Myocyte (in vitro differentiated cells): Measurements from ENCODE around the gene RMC1. TPM values are rescaled to one million over a fixed set of nuclear protein-coding genes. Genes with fewer than 3 reads are reported as not detected.

Source experiments
- DNase-seq: peaks from one replicate; pipeline ENCODE4 v3.0.0-alpha.2; 2012; ENCODE audit warnings: low read depth
- total RNA-seq: library from RNA; depleted of rRNA; stranded (reverse); fragments of >200 nt; gene quantifications from 2 replicates; pipeline ENCODE4 v1.2.3, GENCODE V29; 2014

RMC1 gene
- total RNA-seq, 1 donor from 2014 or later = 24.0 TPM

DNA sequence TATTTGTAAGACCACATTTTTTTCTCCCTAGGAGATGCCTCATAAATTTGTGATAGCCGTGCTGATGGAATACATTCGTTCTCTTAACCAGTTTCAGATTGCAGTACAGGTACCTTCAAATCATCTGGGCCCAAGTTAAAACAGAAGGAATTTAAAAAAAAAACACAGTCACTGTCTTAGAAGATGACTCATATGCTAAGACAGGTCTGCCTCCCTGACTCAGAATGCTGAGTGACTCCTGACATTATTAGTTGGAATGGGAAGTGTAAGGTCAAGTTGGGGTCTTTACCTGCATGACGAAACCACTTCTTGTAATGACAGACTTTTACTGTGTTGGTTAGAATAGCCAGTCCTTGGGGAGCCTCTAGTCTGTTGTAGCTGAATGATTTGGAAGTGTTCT lies 26.3 kb downstream of the RMC1 start:
- no peak for DNase-seq

DNA sequence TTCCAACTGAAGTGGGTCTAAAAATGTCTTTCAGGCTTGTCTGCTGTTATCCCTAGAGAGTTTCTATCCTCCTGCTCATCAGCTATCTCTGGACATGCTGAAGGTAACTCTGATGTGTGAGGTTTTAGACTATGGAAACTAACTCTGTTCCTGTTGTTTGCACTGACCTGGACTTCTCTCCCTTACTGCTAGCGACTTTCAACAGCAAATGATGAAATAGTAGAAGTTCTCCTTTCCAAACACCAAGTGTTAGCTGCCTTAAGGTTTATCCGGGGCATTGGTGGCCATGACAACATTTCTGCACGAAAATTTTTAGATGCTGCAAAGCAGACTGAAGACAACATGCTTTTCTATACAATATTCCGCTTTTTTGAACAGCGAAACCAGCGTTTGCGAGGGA lies 26.9 kb downstream of the RMC1 start:
- DNase-seq = no peak

DNA sequence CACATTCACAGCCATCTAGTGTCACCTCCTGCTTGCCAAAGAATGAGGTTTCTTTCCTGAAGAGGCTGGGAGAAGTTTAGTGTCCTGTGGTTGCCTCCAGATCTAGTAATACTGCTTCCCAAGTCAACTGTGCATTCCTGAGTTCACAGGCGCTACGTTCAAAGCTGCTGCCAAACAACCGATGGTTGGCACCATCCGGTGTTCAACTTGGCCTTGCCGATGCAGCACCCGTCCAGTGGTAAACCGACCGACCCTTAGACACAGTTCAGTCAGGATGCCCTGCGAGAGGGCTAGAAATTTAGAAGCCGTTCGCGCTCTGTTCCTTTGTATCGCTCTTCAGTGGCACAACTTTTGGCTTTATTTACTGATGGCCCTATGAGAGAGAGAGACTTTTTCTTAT lies 28.6 kb downstream of the RMC1 start:
- no peak for DNase-seq

DNA sequence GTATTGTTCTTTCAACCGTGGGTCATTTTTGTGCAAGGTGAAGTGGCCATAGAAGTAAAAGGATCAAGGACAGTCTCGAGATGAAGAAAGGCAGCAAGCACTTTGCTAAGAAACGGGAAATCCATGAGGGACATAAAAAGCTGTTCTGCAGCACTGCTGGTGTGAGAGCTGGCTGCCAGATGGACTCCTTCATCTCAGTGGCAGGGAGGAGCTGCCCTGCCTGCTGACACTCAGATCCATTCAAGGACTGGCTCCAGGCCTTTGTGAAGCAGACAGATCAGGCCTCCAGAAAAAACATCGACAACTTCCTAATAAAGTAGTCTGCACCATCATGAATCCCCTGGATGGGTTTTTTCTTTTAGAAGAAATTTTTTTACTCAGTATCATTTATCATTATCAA lies 29.5 kb downstream of the RMC1 start:
- no peak for DNase-seq

DNA sequence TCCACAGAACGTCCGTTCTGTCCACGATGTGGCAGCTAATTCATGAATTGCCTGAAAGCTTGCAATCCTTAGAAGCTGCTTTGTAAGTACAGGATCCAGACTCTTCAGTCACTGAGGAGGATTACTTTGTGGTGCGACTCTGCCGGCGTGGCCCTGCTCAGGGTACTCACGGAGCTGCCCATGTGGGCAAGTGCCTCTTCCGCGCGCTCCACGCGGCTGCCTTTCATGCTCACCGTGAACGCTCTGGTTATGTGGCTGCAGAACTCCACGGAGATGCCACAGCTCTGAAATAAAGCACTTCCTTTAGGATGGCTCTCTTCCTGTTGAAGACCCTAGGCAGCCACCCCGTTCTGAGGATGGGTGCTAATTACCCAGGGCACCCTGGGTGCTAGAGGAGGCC lies 31.0 kb downstream of the RMC1 start:
- DNase-seq = no peak

DNA sequence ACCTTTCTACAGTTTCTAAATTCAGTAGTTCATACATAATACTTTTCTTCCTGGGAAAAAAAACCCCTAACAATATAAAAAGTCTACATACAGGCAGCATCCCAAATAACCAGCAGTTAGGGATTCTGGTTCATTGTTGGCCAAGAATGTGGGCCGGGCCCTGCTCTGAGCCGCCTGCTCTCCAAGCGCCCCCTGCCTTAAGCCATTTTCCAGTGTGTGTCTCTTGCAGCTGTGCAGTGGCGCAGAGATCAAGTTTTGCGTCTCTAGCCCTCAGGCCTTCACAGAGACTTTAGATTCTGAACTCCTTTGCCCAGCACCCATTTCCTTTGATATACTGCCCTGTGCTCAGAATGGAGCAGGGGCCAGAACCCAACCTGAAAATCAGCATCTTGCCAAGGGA lies 32.9 kb downstream of the RMC1 start:
- no peak for DNase-seq

DNA sequence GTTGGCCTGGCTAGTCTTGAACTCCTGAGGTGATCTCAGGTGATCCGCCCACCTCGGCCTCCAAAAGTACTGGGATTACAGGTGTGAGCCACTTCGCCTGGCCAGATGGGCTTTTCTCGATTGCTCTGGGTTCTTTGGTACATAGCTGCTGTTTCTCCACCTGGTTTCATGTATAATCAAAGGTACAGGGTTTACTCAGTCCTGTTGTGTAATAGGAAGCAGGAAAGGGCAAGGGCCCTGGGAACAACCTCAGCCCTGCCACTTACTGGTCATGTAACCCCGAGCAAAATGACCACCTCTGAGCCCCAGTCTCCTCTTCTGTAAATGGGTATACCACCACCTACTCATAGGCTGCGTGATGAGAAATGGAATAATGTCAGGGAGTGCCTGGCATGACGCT lies 34.0 kb downstream of the RMC1 start:
- no peak for DNase-seq

DNA sequence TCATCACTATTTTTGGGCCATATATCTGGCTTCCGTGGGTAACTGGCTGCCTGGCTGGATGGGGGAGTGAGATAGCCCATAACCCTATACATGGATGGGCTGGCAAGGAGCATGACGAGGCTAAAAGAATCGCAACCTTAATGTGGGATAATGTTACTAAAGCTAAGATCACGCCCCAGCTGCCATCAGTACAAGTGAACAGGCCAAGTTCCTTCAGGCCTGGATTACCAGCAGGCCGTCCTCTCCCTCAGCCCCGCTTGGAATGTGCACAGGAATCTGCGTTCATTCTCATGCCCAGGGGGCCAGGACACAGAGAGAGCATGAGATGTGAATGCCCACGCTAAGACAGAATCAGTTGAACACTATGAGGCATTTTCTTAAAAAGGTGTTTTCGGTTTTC lies 34.7 kb downstream of the RMC1 start:
- DNase-seq = no peak

DNA sequence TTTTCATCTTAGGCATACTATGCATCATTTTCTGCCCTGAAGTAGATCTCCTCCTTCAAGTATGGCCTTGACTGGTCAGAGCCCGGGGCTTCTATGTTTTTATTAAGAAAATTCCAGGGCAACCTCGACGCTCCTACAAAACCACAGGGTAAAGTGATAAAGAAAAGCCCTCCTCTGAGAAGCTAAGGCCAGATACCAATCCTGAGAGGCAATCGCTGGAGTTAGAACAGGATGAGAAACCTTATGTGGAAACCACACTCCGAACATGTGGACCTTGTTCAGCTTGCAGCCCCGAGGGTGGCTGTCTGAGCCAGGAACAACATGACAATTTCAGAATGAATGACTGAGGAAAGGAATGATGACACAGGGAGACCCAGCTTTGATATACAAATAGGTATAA lies 35.6 kb downstream of the RMC1 start:
- no peak for DNase-seq

DNA sequence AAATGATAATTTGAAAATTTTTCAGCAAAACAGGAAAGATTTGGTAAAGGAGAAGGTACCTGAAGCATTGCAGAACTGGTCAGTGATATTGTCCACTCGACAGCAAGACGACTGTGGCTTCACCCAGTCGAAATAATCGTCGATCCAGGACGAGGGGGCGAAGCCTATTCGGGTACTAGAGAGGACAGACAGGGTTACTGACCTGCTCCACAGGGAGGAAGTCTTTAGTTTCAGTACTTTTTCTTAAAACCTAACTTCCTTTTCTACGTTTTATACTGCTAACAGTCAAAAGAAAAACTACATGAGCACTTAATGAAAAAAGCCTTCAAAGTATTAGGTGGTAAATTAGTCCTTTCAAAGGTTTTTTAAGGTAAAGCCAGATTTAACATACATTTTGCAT lies 36.0 kb downstream of the RMC1 start:
- no peak for DNase-seq

DNA sequence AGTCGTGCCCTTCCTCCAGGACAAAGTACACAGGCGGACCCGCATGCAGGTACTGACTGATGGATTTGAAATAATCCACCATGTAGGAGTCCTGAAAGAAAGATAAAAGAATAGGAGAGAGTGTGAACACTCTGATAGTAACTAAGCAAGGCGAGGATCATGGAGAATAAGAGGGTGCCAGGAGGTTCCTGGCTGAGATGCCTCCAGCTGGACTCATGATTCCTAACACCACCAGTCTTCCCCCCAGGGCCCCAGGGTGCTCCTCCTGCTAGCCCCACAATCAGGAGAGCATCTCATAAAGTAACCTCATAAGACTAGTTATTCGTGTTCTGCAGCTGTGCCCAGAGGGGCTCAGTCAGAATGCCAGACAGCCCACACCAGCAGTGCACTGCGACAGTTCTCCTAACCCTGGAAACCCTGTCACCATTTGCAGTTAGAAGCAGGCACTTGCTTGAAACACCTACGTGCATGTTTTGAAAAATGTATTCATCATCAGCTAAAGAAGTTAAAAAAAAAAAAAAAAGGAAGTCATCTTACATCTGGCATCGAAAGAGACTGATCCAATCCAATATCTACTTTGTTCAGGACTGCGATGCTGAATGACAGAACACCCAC lies 36.7 kb downstream of the RMC1 start:
- DNase-seq = no peak

DNA sequence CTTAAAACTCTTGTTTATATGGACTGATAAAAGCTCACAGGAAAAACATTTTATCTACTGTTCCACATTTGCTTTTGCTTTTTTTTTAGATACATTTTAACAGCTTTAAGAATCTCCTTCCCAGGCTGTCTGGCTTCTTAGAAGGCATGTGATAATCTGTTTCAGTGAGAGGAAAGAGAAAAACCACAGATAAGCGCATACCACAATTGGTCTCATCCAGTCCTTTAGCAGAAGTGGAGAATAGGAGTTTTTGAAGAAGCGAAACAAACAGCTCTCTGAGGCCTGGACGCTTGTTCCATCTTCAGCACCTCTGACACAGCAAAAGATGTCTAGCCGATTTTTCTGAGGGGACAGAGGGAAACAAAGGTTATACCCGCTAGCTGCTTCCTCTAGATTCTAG lies 37.6 kb downstream of the RMC1 start:
- DNase-seq = no peak

DNA sequence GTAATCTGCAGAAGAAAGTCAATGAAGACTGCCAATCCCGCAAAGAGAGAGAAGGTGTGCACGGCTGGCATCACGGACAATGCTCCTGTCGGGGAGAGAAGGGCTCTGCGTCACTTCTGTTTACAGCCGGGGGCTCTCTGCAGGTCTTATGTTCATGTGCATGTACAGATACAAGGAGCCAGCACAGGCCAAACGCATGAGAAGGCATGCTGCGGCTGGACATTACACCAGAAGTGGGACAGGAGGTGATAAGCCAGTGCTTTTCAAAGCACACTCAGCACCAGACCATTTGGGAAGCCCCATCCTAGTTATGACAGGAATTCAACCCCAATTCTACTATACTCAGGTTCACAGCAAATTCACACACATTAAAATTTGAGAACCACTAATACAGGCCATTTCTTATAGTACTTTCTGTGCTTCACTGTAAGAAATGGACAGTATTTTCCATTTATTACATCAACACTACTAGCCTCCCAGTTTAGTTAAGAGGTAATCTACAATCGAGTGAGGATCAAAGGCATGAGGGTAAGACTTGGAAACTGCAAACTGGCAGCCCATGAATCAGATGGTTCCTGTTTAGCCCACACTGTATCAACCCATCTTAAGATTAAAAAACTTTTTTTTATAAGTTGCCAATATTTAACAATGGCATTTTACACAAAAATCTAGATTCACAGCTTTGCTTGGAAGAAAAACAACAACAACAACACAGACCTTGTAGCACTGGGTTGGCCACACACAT lies 38.2 kb downstream of the RMC1 start:
- no peak for DNase-seq

DNA sequence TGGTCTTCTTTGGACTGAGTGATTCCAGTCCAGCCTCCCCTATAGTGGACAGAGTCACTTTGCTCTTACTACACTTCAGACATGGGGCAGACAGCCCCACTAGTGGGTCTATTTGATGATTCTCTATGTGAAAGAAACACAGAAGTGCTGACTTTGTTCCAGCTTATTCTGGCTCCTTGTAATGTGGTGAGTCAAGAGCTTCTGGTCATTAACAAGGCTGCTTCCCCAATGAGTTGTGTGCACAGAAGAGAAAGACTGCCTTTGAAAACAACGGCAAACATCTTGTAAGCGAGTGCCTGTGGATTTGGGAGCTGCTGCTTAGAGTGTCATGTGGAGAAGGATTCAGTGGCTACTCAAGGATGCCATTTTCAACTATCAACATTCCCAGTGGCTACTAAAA lies 39.1 kb downstream of the RMC1 start:
- DNase-seq = no peak

DNA sequence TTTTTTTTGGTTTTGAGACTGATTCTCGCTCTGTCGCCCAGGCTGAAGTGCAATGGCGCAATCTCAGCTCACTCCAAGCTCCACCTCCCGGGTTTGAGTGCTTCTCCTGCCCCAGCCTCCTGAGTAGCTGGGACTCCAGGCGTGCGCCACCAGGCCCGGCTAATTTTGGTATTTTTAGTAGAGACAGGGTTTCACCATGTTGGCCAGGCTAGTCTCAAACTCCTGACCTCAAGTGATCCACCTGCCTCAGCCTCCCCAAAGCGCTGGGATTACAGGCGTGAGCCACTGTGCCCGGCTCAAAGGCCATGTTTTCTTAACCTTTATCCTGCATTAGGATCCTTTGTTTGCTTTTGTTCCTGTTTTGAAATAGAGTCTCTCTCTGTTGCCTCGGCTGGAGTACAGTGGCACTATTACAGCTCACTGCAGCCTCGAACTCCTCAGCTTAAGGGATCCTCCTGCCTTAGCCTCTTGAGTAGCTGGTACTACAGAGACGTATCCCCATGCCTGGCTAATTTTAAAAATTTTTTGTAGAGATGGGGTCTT lies 42.0 kb downstream of the RMC1 start:
- no peak for DNase-seq

DNA sequence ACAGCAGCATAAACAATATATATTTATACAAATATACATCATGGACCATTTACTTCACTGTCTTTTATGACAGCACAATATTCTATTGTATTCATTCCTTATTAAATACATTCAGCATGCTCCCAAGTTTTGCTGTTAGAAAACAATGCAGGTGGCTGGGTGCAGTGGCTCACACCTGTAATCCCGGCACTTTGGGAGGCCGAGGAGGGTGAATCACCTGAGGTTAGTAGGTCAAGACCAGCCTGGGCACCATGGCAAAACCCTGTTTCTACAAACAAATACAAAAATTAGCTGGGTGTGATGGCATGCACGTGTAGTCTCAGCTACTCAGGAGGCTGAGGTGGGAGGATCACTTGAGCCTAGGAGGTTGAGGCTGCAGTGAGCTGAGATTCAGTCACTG lies 44.0 kb downstream of the RMC1 start:
- DNase-seq = no peak

DNA sequence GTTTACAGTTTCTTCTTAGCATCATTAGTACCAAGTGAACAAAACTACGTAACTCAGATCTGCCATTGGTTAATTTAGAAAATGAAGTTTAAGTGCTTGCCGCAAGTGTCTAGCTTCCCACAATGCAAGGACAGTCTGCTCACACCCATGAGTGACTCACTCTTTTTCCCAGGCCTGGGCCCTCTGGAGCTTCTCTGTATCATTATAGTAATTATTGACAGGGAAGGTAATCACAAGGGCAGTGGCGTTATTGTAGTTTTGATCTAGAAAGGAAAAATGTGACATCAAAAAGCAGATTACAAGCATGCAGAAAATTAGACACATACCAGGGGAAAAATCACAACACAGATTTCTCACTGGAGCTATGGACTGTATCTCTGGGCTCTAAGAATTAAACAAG lies 44.5 kb downstream of the RMC1 start:
- no peak for DNase-seq

DNA sequence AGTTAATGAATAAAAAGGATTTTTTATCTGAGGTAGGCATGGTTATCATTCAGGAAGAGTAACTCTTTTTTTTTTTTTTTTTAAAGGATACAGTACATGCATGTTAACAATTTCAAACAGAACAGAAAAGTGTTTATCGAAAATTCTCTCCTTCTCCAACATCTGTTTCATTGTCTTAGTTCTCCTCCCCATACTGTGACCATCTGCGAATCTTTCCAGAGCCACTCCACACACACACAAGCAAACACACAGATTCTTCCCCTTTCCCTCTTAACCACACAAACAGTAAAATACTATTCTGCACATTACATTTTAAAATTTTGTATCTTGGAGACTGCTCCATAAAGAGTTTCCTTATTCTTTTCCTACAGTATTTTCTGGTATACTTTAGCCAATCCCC lies 45.0 kb downstream of the RMC1 start:
- no peak for DNase-seq

DNA sequence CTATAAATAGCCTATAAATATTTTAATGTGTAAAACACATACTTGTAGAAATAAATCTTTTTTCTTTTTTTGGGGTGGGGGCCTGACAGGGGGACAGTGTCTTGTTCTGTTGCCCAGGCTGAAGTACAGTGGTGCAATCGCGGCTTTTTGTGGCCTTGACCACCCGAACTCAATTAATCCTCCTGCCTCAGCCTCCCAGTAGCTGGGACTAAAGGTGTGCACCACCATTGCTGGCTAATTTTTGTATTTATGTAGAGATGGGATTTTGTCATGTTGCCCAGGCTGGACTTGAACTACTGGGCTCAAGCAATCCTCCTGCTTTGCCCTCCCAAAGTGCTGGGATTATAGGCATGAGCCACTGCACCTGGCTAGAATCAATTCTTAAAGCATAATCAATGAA lies 45.4 kb downstream of the RMC1 start:
- no peak for DNase-seq

DNA sequence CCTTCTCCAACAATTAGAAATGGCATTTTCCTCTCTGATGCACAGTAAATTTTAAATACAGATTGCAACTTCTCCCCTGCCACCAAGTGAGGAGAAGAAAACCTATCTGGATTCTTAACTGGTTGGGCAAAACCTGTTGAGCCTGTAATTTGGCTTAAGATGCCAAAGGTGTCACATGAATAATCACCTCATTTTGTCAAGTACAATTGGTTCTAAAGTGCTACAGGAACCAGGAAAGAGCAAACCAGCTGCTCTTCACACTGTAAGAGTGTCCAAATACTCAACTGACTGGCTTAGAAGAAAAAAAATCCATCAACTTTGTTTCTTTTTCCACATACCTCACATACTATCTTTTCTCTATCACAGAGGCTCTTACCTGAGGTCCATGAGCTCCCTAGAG lies 47.6 kb downstream of the RMC1 start:
- DNase-seq = no peak

DNA sequence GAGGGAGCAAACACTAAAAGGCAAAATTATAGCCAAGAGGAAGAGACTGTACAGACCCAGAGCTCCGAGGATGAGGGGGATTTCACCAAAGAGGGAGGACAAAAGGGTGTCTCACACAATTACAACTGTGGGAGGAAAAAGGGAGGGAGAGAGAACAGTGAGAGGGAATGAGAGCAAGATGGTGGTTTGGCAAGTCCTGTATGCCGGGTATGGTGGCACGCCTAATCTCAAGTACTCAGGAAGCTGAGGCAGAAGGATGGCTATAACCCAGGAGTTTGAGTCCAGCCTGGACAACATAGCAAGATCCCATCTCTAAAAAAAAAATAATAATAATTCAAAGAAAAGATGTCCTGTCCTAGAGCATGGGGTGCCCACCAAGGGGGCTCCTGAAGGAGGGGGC lies 48.7 kb downstream of the RMC1 start:
- no peak for DNase-seq

DNA sequence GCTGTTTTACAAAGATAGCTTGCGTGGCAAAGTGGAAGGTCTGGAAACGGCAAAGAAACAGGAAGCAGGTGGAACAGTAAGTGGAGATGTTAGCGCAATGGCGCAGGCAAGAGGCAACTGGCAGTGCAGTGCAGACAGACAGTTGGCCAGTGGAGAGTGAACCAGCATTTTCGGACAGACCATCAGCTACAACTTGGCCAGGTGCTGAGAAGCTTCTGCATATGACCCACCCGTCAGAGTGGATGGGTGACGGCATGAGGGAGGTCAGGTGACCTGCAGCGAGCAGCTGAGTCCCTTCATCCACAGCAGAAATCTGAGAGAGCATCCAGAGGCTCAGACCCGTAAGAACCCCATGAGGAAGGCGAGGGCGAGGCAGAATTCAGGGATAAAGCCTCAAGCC lies 49.2 kb downstream of the RMC1 start:
- DNase-seq = peak; percentile 36

DNA sequence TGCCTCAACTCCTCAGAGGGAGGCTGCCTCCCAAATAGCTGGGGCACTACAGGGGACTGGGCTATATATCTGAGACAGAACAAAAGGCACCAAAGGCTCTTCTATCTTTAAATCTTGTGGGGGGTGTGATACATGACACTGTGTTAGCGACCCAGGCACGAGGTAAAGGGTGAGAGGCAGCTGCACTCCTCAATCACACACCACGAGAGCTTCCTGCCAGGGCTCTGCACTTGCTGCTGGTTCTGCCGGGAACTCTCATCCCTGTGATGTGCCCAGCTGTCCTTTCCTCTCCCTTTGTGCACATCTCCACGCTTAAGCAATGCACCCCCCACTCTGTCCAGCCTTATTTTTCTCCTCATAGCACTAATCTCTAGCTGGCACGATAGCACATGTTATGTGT lies 50.6 kb downstream of the RMC1 start:
- peak; percentile 94 for DNase-seq
